HCT116 (cell line): Measurements from ENCODE around the gene TP63. TPM values are rescaled to one million over a fixed set of nuclear protein-coding genes. Genes with fewer than 3 reads are reported as not detected.

Source experiments
- ATAC-seq: fragments of 200-7000 bp; cut with Tn5 transposase; 2 replicates; pipeline ENCODE4 v1.9.1; 2020; ENCODE audit warnings: mild to moderate bottlenecking, moderate library complexity
- BruUV-seq: library from RNA; stranded (reverse); fragments of 400-500 nt; replicated peaks from 2 replicates; lab custom pipeline; 2021; lab: Mats Ljungman, UMichigan
- CTCF ChIA-PET: fragments of 300-600 bp; sonication (Branson Sonifier 250); formaldehyde crosslinking; loops from one replicate; lab custom pipeline; 2021; ENCODE audit warnings: antibody characterized with exemption; lab: Charles Lee
- POLR2A ChIA-PET: fragments of 300-600, 350-600 bp; sonication (Branson Sonifier 250); formaldehyde crosslinking; loops from one replicate; lab custom pipeline; 2021; ENCODE audit warnings: antibody characterized with exemption; lab: Charles Lee
- RAD21 ChIA-PET, 2 experiments: fragments of 300-600 bp; sonication (Branson Sonifier 250); formaldehyde crosslinking; loops; one replicate each; lab custom pipeline; 2023; ENCODE audit warnings: low total read pairs in 2 of 2; ENCODE audit not compliant: uncharacterized antibody in 2 of 2, unreplicated experiment in 2 of 2, low non-redundant PET in 1 of 2; lab: Charles Lee
- DNase-seq: peaks from one replicate; pipeline ENCODE4 v3.0.0-alpha.2; 2010; ENCODE audit warnings: low read depth, low spot score
- H2AFZ ChIP-seq: fragments of 200-600 bp; shearing (Covaris generic), sonication (generic); 2 replicates; pipeline ENCODE4 v1.6.1; 2017; ENCODE audit warnings: low read depth, mixed run types, mixed read lengths, antibody characterized with exemption, low read length; ENCODE audit not compliant: poor library complexity, severe bottlenecking
- H3K27ac ChIP-seq: 2 replicates; pipeline ENCODE4 v1.5.1; 2012; ENCODE audit warnings: low read depth, low read length
- H3K27me3 ChIP-seq: fragments of 200-600 bp; sonication (generic); 2 replicates; pipeline ENCODE4 v1.6.1; 2016; ENCODE audit warnings: mixed run types, low read length, mixed read lengths; ENCODE audit not compliant: insufficient read depth
- H3K36me3 ChIP-seq, 2 experiments: fragments of 200-500 bp in 1 of 2; fragments of 200-600 bp in 1 of 2; sonication (Bioruptor generic) in 1 of 2; sonication (generic) in 1 of 2; 2 replicates each; pipeline versions ENCODE4 v1.5.1 to v1.6.1; 2014 to 2016; ENCODE audit warnings: low read length in 2 of 2, inconsistent platforms in 1 of 2, mixed read lengths in 1 of 2, mixed run types in 1 of 2; ENCODE audit not compliant: insufficient read depth in 2 of 2, control insufficient read depth in 1 of 2
- H3K4me1 ChIP-seq, 2 experiments: fragments of 200-600 bp in 1 of 2; sonication (generic) in 1 of 2; 2 replicates each; pipeline versions ENCODE4 v1.5.1 to v1.6.1; 2012 to 2017; ENCODE audit warnings: low read length in 2 of 2, inconsistent platforms in 1 of 2, mild to moderate bottlenecking in 1 of 2, mixed read lengths in 1 of 2, mixed run types in 1 of 2, moderate library complexity in 1 of 2; ENCODE audit not compliant: insufficient read depth in 2 of 2, control insufficient read depth in 1 of 2
- H3K4me2 ChIP-seq: fragments of 200-600 bp; sonication (generic); 2 replicates; pipeline ENCODE4 v1.6.1; 2017; ENCODE audit warnings: mixed run types, low read length, mixed read lengths
- H3K4me3 ChIP-seq, 2 experiments: fragments of 200-600 bp in 1 of 2; sonication (generic) in 1 of 2; replicated peaks in 1 of 2; 2 replicates each; pipeline ENCODE4 v1.5.1; 2011 to 2016; ENCODE audit warnings: low read length in 2 of 2, control low read depth in 1 of 2, low read depth in 1 of 2, mild to moderate bottlenecking in 1 of 2, mixed read lengths in 1 of 2, mixed run types in 1 of 2
- H3K79me2 ChIP-seq: fragments of 200-600 bp; sonication (generic); 2 replicates; pipeline ENCODE4 v1.6.1; 2017; ENCODE audit warnings: mild to moderate bottlenecking, mixed run types, low read length, moderate library complexity, mixed read lengths; ENCODE audit not compliant: insufficient read depth
- H3K9ac ChIP-seq: fragments of 200-600 bp; sonication (generic); 2 replicates; pipeline ENCODE4 v1.6.1; 2016; ENCODE audit warnings: low read length, mixed read lengths
- H3K9me2 ChIP-seq: fragments of 200-600 bp; sonication (generic), shearing (Covaris generic); 2 replicates; pipeline ENCODE4 v1.6.1; 2017; ENCODE audit warnings: mixed run types, mild to moderate bottlenecking, moderate library complexity; ENCODE audit not compliant: insufficient read depth
- H3K9me3 ChIP-seq, 2 experiments: fragments of 200-500 bp in 1 of 2; fragments of 200-600 bp in 1 of 2; sonication (Bioruptor generic) in 1 of 2; sonication (generic) in 1 of 2; 2 replicates each; pipeline ENCODE4 v1.6.1; 2014 to 2017; ENCODE audit warnings: low read length in 2 of 2, mixed read lengths in 2 of 2, inconsistent platforms in 1 of 2, low read depth in 1 of 2, mild to moderate bottlenecking in 1 of 2, mixed run types in 1 of 2, moderate library complexity in 1 of 2; ENCODE audit not compliant: control insufficient read depth in 1 of 2, insufficient read depth in 1 of 2
- H4K20me1 ChIP-seq: fragments of 200-600 bp; sonication (generic), shearing (Covaris generic); 2 replicates; pipeline ENCODE4 v1.6.1; 2017; ENCODE audit warnings: mixed run types, mild to moderate bottlenecking, moderate library complexity; ENCODE audit not compliant: insufficient read depth
- CBX3 ChIP-seq: IDR thresholded peaks from 2 replicates; pipeline ENCODE4 v1.6.1; 2012; ENCODE audit warnings: low read depth
- CEBPB ChIP-seq: IDR thresholded peaks from 2 replicates; pipeline ENCODE4 v1.6.1; 2012; ENCODE audit warnings: low read depth
- EGR1 ChIP-seq: IDR thresholded peaks from 2 replicates; pipeline ENCODE4 v1.6.1; 2012; ENCODE audit warnings: low read depth
- JUND ChIP-seq: IDR thresholded peaks from 2 replicates; pipeline ENCODE4 v1.6.1; 2012
- POLR2AphosphoS5 ChIP-seq: IDR thresholded peaks from 2 replicates; pipeline ENCODE4 v1.6.1; 2011; ENCODE audit warnings: mild to moderate bottlenecking, low read depth, low read length, moderate library complexity
- SIN3A ChIP-seq: IDR thresholded peaks from 2 replicates; pipeline ENCODE4 v1.6.1; 2012; ENCODE audit warnings: low read depth
- SRF ChIP-seq: IDR thresholded peaks from 2 replicates; pipeline ENCODE4 v1.6.1; 2012; ENCODE audit warnings: low read depth
- ZBTB33 ChIP-seq: IDR thresholded peaks from 2 replicates; pipeline ENCODE4 v1.6.1; 2011; ENCODE audit warnings: mild to moderate bottlenecking, low read length, moderate library complexity; ENCODE audit not compliant: insufficient replicate concordance; ENCODE audit errors: extremely low read depth
- ZNF274 ChIP-seq: fragments of 200-500 bp; sonication (Bioruptor generic); IDR thresholded peaks from 2 replicates; pipeline ENCODE4 v1.6.1; 2014; ENCODE audit warnings: mild to moderate bottlenecking, low read depth, low read length, inconsistent platforms
- intact Hi-C: fragments of 100-400 bp; cut with micrococcal nuclease; formaldehyde crosslinking; loops from 2 replicates; pipeline ENCODE4 v1.10.0; 2022
- total RNA-seq: library from RNA; stranded (reverse); gene quantifications from one replicate; pipeline ENCODE4 v1.2.1, GENCODE V29; 2021; ENCODE audit not compliant: unreplicated experiment
- TF ChIP-seq, protein P1 (sequence below): IDR thresholded peaks from 2 replicates; pipeline ENCODE4 v1.6.1; 2012; ENCODE audit warnings: low read depth

Gene TP63
- total RNA-seq, 1 experiment from 2014 or later = not detected

DNA sequence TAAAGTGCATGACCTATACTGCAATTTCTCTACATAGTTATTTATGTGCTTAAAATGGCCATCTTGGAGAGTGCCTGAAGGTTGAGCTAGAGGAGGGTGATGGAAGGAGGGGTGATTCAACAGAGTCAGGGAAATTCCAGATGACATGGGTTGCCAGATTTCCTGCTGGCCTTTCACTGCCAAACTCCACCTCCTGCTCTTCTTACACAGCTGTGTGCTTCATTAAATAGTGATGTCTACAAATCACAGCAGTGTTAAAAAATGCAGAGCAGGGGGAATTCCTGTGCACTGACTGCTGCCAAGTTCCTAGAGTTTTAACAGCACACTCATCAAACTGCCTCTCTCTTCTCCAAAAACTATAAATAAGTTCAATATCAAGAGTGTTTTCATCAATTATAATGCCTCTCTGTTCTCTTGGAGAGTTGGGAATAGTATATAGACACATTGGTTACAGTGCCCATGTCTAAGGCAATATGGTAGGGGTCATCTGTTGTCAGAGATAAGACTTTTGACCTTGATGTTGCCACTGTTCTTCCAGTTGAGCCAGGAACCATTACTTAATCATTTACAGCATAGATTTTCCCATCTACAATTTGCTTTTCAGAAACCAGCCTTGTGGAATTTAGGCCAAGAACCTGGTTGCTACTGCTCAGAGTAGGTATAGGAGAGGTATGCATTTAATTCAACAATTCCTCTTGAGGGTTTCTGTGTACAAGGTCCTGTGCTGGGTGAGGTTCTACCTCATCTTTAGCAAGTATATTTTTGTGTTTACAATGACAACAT lies 79.6 kb downstream of the TP63 start:
- H3K4me1 ChIP-seq = no peaks in the 10 kb centered on the region
- H3K4me2 ChIP-seq = no peak overlapping the region
- intact Hi-C loops = no loop called here
- BruUV-seq = no TSS peak
- H3K27ac ChIP-seq = no peak overlapping the region
- TF ChIP-seq, protein P1, sequence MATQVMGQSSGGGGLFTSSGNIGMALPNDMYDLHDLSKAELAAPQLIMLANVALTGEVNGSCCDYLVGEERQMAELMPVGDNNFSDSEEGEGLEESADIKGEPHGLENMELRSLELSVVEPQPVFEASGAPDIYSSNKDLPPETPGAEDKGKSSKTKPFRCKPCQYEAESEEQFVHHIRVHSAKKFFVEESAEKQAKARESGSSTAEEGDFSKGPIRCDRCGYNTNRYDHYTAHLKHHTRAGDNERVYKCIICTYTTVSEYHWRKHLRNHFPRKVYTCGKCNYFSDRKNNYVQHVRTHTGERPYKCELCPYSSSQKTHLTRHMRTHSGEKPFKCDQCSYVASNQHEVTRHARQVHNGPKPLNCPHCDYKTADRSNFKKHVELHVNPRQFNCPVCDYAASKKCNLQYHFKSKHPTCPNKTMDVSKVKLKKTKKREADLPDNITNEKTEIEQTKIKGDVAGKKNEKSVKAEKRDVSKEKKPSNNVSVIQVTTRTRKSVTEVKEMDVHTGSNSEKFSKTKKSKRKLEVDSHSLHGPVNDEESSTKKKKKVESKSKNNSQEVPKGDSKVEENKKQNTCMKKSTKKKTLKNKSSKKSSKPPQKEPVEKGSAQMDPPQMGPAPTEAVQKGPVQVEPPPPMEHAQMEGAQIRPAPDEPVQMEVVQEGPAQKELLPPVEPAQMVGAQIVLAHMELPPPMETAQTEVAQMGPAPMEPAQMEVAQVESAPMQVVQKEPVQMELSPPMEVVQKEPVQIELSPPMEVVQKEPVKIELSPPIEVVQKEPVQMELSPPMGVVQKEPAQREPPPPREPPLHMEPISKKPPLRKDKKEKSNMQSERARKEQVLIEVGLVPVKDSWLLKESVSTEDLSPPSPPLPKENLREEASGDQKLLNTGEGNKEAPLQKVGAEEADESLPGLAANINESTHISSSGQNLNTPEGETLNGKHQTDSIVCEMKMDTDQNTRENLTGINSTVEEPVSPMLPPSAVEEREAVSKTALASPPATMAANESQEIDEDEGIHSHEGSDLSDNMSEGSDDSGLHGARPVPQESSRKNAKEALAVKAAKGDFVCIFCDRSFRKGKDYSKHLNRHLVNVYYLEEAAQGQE = no peak
- TF ChIP-seq EGR1 = no peak
- no peak for TF ChIP-seq SRF
- TF ChIP-seq JUND = no peak
- TF ChIP-seq ZNF274 = no peak
- TF ChIP-seq ZBTB33 = no peak
- TF ChIP-seq CEBPB = no peak
- TF ChIP-seq SIN3A = no peak
- no peak for TF ChIP-seq CBX3
- no peak for TF ChIP-seq POLR2AphosphoS5
- H3K9ac ChIP-seq = no peak overlapping the region
- no peak for DNase-seq
- RAD21 ChIA-PET = no interaction called here
- no peaks in the 10 kb centered on the region for H3K79me2 ChIP-seq
- no peaks in the 10 kb centered on the region for H4K20me1 ChIP-seq
- no peaks in the 10 kb centered on the region for H3K9me3 ChIP-seq
- CTCF ChIA-PET = interaction anchor here (1.2 kb wide), 1 partner anchor 8 kb away, joined by 3 read pairs; no protein-coding TSS in a partner anchor
- H3K36me3 ChIP-seq = no peaks in the 10 kb centered on the region
- no peaks in the 10 kb centered on the region for H3K27me3 ChIP-seq
- no peak for ATAC-seq
- no peak overlapping the region for H3K4me3 ChIP-seq
- H3K9me2 ChIP-seq = no peaks in the 10 kb centered on the region
- H2AFZ ChIP-seq = no peak overlapping the region
- POLR2A ChIA-PET = no interaction called here
